Limb (tissue), 2 donors: ENCODE measurements around the gene LIN37.

Source experiments
- DNase-seq, 2 donors: peaks; one replicate each; pipeline ENCODE4 v3.0.0-alpha.2; 2016; ENCODE audit errors: extremely low spot score in 2 of 2

The LIN37 gene

DNA sequence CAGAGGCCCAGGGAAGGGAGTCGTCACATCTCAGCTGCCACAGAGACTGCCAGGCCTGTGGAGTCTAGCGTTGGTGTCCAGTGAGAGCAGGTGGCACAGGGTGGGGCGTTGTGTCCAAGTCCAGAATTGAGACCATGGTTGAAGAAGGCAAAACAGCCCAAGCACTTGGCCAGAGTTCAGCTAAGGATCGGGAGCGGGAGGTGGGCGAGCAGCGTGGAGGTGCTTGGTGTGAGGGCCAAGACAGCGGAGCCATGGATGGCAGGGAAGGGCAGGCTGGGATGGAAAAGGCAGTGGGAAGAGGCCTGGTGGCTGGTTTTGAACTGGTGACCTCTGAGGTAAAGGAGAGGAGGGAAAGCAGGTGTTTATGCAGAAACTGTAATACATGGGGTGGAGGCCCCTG is 14.1 kb upstream of the LIN37 start:
- no peak for DNase-seq

DNA sequence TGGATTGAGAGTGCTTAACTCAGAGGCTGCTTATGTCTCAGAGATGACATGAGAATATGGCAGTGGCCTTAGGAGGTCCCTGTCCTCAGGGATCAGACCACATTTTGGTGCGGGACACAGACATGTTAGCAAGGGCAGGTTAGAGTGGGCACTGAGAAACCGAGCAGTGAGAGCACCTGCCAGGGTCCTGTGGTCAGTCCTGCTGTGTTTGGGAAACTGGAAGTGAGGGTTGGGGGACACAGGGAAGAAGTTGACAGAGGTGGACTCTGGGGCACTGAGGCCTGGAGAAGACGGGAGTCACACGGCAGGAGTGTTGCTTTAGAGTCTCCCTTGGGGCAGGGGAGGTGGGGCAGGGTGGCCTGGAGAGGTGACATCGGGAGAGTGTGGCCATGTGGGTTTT is 13.5 kb upstream of the LIN37 start:
- no peak for DNase-seq

DNA sequence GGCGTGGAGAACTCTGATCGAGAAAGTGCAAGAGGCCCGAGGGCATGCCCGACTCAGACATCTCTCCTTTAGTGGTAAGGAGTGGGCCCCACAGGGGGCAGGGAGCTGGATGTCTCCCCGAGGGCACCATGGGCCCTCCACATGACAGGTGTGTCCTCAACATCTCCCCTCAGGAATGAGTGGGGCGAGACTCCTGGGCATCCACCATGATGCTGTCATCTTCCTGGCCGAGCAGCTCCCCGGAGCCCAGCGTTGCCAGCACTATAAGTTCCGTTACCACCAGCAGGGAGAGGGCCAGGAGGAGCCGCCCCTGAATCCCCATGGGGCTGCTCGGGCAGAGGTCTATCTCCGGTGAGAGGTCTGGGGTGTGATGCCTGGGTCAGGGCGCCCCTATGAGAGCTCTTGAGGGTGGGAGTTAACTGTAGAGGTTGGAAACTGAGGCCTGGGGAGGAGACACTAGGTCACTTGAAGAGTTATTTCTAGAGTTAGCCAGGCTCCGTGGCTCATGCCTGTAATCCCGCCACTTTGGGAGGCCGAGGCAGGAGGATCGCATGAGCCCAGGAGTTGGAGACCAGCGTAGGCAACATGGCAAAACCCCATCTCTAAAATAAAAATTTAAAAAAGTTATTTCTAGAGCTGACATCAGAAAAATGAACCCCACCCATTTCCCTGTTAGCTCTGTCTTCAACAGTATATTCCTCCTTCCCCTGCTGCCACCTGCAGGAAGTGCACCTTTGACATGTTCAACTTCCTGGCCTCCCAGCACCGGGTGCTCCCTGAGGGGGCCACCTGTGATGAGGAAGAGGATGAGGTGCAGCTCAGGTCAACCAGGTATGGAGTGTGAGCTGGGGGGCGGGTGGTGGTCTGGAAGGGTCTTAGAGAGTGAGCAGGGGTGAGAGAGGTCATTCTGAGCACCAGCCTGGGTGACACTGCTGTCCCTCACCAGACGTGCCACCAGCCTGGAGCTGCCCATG is 11.2 kb upstream of the LIN37 start:
- no peak for DNase-seq

DNA sequence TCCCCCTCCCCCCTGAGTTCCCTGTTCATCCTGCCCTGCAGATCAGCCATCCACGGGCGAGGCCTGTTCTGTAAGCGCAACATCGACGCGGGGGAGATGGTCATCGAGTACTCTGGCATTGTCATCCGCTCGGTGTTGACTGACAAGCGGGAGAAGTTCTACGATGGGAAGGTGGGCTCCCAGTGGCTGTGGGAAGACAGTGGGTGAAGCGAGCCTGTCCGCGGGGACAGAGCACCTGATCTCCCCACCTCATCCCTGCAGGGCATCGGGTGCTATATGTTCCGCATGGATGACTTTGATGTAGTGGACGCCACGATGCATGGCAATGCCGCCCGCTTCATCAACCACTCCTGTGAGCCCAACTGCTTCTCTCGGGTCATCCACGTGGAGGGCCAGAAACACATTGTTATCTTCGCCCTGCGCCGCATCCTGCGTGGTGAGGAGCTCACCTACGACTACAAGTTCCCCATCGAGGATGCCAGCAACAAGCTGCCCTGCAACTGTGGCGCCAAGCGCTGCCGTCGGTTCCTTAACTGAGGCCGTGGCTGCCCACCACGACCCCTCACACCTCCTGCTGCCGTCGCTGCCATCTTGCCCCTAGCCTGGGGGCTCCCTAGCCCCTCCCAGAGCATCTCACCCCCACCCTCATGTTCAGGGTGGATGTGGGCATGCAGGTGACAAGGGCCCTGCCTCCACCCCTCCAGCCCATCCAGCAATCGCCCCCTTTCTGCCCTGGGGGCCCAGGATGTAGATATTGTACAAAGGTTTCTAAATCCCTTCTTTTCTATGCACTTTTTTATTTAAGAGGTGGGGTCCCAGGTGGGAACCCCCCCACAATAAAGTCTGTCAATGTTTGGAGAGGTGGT is 10.1 kb upstream of the LIN37 start:
- DNase-seq: no peak

DNA sequence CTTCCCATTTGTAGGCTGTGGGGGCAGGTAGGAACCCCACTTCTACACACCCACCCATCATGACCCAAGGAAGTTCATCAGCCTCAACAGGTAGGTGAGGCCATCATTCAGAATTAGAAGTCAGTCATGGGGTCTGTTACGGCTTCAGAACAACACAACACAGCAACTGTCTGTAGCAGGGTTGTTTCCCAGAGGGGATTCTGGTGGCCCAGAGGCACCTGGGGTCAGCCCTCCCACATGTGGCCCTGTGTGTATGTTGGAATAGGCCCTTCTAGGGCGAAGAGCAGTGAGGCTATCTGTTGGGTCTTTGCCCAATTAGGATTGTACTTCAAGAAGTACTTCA is 9.5 kb upstream of the LIN37 start:
- DNase-seq: no peak

DNA sequence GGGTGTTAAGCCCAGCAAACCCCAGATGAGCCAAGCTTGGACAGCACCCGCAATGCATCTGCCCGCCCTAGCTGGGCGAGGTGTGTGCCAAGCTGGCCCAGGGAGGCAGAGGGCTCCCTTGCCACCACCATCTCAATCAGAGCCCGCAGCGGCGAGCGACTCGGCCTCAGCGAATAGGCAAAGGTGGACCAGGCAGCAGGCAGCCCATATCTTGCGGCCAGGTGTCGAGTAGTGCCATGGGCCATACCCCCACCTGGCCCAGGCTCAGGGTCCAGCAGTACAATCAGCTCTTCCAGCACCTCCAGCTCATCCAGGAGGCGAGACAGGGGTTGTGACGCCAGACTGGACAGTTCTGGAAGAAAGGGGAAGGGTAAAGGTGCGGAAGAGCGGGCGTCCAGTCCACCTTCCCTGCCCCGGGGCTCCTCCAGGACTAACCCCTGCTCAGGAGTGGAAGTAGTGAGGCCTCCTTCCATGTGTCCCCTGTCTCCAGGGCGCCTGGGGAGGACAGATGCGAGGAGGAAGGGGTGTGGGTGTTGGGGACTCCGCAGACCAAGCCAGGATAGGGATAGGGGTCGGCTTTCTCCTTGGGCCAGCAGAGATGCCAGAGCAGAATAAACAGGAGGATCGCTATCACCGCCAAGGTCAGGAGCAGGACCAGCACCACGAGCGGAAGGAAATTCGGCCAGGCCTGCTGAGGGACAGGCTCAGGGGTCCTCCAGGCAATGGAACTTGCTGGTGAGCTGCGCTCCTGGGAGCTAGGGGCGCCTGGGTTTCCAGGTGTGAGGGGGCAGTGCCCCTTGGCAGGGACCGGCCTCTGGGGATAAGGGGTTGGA is 8.9 kb upstream of the LIN37 start:
- no peak for DNase-seq

DNA sequence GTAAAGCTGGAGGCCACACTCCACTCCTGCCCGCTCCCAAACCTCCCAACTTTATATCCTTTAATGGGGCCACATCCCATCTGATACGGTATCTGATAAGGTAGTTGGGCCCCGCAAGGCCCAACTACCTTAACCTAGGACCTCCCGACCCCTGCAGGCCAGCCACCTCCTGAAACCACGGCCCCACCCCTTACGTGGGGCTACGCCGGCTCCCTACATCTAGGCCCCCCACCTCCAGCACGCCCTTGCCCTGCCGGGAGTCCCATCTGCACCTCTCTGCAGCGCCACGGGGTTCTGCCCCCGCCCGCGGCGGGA is 8.3 kb upstream of the LIN37 start:
- no peak for DNase-seq

DNA sequence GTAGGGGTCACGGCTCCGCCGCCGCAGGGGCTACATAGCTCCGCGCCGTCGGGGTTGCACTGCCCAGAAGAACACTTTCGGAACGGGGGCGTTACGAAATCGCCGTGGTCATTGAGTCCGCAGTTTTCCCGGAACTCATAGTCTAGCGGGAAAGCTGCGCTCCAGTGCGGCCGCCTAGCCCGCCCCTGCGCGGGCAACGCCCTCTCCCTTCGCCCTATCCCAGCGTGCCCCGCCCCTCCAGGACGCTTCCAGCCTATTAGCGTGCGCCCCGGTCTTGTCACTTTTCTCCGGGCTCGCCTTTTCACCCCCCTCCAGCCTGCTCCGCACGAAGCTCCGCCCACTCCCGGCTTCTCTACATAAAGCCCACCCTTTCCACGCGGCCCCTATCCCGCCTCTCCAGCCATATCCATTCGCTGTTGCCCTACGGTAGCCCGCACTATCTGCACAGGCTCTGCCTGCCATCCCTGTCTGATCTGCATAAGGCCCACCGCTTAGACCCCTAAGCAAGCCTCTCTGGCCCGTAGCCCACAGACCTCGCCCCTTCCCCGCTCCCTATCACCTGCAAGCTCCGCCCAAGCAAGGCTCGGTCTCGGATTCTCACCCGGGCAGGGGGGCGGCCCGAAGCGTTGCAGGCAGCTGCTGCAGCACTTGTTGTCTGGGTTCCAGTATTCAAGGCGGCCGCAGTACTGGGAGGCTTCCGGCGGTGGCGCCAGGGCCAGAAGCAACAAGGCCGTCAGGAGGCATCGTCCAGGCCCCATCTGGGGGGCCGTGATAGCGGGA is 7.8 kb upstream of the LIN37 start:
- peak; percentile 97 to 98 for DNase-seq

DNA sequence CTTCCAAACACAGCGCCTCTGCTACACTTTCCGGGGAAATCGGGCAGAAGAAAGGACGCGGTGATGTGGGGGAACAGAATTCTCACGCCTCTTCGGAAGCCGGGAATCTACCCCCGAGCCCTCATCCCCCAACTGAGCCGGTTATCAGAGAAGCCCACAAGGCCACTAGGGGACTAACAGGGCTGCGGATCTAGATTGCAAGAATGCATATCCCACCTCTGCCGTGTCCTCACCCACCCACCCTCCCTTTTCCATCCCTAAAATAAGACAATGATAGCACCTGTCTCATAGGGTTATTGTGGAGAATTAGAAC is 7.2 kb upstream of the LIN37 start:
- no peak for DNase-seq

DNA sequence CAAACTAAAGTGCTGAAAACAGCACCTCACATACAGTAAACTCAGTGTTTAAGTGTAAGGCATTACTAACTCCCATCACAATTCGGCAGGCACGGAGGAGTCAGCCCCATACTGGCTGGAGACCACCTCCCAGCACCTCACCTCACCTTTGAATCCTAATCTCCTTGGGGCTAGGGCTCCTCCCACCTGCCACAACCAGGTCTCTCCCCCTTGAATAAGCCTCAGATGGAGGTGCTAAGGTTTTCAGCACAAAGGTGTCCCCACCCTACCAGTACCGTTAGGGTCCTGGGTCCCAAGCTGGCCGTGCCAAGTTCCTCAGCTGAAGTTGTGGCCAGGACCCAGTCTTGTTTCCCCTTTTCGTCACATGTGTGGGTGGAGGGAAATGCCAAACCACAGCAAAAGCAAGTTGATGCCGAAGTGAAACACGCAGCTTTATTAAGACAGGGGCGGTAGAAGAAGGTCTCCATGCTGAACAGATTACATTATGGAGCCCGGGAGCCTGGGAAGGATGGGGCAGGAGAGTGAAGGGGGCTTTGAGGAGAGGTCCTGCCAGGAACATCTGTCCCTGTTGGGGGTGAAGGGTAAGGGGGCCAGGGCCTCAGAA is 6.2 kb upstream of the LIN37 start, which contains the start of gene IGFLR1:
Gene IGFLR1, minus strand, starts transcription at position 332 of the 604 bp plus-strand sequence. CDS start 1,272 bp downstream, outside the sequence.
- no peak for DNase-seq

DNA sequence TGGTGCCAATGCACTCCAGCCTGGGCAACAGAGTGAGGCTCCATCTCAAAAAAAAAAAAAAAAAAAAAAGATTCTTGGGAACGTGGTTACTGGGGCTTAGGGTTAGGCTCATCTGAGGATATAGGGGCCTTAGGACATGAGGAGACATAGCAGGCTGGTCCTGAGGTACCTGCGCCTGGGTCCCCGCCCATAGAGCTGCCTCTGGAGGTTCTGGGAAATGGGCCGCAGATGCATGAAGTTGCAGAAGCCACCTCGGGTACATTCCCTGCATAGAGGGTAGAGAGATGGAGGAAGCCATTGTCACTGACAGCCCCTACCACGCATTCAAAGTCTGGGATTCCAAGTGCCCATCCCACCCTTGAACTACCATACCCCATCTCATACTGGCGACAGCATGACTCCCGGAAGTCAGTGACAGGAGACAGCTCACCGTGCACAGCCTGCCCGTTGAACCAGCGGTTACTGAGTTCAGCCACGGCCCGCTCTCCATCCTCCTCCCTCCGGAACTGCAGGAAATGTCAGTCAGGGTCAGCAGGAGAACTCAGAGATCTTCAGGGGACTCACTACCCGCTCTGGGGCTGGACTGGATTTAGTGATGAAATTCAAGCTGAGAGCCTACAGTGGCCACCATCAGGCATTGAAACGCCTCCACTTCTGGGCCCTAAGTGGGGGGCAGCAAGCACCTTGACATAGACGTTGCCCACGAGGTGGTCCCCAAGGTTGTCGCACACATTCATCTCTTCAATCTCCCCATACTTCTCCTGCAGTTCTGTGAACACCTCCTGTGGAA is 4.5 kb upstream of the LIN37 start:
- no peak for DNase-seq

DNA sequence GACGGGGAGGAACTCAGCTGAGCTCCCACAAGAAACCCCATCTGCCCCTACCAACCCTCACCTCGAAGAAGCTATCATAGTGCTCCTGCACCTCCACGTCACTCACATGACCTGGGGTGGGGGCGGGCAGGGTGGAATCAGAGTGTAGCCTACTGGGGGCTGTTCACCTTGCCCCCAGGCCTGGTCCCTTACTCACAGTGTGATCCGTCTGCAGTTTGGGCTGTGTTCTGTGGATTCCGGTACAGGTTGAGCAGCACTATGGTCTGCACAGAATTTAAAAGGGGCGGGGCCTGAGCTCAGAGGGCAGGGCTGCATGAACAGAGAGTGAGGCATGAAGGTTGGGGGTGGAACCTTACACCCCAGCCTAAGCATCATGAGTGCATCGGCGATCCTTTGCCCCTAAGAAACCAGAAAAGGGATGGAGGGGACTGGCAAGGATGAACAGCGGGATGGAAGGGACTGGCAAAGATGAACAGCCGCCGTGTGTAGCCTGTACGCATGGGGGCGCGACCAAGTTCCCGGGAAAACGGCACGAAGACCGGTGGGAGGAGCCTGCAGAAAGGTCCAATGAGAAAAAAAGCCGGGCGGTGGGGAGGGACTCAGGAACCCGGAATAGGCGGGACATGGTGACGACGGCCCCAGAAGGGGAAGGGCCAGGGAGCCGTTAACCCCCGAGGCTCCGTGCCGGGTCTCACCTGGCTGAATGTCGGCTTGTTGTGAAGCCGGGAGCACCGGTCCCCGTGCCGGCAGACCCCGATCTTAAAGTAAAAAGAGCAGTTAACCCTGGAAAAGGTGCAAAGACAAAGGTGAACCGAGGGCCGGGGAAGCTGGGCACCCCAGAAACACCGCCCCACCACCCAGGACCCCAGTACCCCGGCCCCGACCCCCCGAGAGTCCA is 3.7 kb upstream of the LIN37 start:
- peak; percentile 95 to 96 for DNase-seq

DNA sequence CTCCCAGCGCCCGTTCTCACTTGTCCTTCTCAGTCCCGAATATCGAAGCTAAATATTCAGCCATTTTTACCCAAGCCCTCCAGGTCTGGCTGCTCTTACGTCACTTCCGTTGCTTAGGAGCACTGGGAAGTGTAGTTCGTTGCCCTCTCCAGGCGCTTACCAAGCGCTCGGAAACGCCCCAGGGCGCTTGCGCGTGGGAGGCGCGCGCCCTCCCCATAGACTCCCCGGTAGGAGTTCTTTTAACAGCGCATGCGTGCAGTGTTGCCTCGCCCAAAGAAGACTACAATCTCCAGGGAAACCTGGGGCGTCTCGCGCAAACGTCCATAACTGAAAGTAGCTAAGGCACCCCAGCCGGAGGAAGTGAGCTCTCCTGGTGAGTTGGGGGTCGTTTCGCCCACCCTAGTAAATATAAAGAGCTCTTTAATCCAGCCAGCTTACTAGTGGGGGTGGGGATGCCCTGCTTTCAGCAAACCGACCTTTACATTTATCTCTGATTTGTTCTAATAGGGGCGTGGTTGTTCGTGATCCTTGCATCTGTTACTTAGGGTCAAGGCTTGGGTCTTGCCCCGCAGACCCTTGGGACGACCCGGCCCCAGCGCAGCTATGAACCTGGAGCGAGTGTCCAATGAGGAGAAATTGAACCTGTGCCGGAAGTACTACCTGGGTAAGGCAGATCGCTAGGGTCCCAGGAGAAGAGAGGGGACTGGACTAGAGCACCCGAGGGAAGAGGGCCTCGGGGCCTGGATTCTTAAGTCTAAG is 2.9 kb upstream of the LIN37 start, which contains the start of the genes PSENEN and U2AF1L4:
Gene PSENEN, plus strand, starts transcription at position 324 of the 759 bp plus-strand sequence. Its CDS starts 280 bp downstream, at position 604.
Gene U2AF1L4, minus strand, starts transcription at position 91 of the 759 bp plus-strand sequence. Its CDS starts 27 bp downstream, at position 64.
- peak; percentile 97 to 100 for DNase-seq

DNA sequence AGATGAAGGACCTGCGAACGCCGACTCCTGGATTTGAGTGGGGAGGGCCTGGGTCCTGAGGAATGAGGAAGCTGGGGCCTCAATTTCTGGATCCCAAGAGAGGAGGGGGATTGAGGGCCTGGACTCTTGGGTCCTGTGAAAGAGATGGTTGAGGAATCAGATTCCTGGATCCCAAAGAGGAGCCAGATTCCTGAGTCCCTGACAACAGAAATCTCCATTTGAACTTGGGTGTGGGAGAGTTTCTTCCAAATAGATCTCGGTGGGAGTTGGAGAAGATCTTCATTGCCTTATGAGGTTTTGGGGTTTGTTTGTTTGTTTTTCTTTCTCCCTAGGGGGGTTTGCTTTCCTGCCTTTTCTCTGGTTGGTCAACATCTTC is 2.3 kb upstream of the LIN37 start:
- no peak for DNase-seq

DNA sequence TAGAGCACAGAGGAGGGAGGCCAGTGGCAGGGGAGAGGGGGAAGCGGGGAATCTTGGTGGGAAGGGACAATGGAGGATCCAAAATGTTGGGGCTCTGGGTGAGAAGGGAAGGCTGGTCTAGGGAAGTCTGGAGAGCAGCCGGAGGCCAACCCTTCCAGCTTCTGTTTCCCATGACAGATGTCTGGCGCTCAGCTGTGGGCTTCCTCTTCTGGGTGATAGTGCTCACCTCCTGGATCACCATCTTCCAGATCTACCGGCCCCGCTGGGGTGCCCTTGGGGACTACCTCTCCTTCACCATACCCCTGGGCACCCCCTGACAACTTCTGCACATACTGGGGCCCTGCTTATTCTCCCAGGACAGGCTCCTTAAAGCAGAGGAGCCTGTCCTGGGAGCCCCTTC is 1.8 kb upstream of the LIN37 start:
- no peak for DNase-seq

DNA sequence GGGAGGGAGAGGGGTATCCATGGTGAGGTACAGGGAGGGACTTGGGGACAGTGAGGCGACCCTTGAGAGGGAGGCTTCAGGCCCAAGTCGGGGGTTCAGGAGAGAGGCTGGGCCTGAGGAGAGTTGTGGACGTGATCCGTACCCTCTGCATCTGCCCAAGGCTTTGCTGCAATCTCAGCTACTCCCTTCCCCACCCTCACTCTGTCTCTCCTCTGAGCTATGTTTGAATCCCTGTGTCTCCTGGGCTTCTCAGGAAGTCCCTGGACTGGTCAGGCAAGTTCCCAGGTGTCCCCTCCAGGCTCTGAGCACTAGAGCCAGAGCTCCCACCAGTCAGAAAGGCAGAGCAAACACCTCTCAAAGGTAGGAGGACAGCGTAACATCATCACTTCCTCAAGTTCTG is 1.8 kb downstream of the LIN37 start:
- peak in 1 of 2 donors; percentile 29 for DNase-seq

DNA sequence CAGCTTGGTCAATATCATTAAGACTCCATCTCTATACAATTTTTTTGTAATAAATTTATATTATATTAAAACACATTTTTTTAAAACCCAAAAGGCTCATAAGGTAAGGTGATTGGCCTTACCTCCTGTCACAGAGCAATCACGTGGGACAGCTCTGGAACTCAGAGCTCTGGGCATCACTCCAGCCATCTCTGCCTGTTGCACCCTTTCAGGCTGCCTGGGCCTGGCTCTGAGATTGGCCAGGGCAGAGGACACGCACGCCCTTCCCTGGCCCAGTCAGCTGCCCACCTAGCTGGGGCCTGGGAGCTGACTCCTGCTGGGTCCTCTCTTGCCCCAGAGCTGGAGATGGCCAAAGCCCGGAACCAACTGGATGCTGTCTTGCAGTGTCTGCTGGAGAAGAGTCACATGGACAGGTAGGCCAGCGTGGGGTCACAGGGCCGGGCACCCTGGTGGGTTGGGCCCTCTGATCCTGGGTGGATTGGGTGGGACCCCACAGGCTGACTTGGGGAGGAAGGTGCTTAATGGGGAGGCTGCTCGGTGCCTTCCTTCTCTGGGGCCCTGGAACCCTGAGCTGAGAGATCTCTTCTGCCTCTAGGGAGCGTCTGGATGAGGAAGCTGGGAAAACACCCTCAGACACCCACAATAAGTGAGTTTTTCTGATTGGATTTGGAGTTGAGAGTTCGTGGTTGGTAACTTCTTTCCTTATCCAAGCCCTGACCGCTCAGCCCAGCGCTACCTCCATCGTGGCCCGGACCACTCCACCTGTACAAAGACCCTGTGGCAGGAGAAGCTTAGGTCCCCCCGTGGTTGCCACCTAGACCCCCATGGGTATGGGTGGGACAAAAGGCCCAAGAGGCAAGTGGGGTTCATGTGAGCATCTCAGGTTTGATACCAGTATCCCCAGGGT is 3.7 kb downstream of the LIN37 start:
- DNase-seq: peak in 1 of 2 donors; percentile 24
